ENCODE measurements around the gene COBL.

DNA sequence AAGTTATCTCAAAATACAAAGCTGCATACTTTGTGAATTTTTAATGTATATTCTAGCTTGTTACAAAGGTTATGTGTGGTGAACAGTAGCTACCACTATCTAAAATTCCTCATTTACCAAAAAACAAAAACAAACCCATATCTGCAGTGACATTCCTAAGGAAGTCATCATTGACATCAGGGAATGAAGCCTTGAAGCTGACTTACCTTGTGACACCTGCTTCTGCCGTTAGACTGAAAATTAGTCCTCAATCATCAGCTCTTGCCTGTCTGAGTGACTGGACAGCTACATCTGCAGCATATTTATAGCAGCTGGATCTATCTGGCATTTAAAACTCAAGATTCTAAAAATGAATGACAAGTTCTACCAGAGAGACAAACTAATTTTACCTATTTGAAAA lies 43.2 kb downstream of the COBL start:
- TF ChIP-seq, protein P1, sequence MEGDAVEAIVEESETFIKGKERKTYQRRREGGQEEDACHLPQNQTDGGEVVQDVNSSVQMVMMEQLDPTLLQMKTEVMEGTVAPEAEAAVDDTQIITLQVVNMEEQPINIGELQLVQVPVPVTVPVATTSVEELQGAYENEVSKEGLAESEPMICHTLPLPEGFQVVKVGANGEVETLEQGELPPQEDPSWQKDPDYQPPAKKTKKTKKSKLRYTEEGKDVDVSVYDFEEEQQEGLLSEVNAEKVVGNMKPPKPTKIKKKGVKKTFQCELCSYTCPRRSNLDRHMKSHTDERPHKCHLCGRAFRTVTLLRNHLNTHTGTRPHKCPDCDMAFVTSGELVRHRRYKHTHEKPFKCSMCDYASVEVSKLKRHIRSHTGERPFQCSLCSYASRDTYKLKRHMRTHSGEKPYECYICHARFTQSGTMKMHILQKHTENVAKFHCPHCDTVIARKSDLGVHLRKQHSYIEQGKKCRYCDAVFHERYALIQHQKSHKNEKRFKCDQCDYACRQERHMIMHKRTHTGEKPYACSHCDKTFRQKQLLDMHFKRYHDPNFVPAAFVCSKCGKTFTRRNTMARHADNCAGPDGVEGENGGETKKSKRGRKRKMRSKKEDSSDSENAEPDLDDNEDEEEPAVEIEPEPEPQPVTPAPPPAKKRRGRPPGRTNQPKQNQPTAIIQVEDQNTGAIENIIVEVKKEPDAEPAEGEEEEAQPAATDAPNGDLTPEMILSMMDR (optimal IDR thresholded peaks at IDR 0.05 in 1 of 3, IDR thresholded peaks at IDR 0.05 in 1 of 3, conservative IDR thresholded peaks at IDR 0.05 in 1 of 3; ENCODE audit: extremely low read depth in 1 of 3, insufficient read depth in 2 of 3, low read length in 3 of 3) = no peak
- no peak for TF ChIP-seq EZH2 (IDR thresholded peaks at IDR 0.05; ENCODE audit: low read length)
